HCEC 1CT (cell line): Measurements from ENCODE around the gene KCTD2.
"Not testable (repeated sequence)": the region's sequence is repeated elsewhere in the genome, so short reads cannot be mapped to it uniquely, and the experiment has no call there.

Source experiments
- DNase-seq: peaks from one replicate; pipeline ENCODE4 v3.0.0-alpha.2; 2017

KCTD2 gene

DNA sequence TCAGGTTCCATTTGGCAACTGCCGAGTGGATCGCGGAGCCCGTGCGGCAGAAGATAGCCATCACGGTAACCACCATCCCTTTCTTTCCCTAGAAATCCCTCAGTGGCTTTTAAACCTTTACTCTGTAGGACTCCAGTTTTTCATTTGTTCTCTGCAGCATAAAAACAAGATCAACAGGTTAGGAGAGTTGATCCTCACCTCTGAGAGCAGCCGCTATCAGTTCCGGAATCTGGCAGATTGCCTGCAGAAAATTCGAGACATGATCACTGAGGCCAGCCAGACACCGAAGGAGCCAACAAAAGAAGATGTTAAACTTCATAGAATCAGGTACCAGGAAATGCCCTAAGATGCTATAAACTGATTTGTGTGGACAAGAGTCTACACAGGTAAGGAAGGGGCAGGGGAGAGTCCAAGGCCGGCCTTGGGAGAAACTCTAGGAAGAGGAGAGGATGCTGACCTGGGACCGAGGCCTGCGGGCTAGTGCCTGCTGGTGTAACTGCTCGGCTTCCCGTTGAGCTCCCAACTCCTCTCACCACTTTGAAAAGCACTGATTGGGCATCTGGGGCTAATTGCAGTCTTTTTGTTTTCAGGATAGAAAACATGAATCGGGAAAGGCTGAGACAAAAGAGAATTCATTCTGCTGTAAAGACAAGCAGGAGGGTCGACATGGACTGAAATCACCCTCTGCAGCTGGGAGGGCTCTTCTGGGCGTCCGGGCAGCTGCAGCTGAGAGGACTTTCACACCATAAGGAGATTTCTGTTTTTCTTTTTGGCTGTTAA, 26.5 kb upstream of the KCTD2 start:
- no peak for DNase-seq

DNA sequence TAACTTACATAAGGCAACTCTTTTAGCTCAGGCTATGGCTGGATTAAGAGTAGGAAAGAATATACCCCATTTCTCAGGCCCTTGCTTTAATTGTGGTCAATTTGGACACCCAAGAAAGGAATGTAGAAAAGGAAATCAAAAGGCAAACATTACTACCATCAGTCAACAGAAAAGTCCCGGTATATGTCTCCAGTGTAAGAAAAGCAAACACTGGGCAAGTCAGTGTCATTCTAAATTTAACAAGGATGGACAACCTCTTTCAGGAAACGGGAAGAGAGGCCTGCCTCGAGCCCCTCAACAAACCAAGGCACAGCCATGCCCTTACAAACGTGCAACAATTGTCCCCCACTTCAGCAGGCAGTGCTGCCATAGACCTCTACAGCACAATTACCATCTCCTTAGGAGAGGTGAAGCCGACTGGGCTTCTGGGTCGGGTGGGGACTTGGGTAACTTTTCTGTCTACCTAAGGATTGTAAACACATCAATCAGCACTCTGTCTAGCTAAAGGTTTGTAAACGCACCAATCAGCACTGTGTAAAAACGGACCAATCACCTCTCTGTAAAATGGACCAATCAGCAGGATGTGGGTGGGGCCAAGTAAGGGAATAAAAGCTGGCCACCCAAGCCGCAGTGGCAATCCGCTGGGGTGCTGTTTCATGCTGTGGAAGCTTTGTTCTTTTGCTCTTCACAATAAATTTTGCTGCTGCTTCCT, 22.2 kb upstream of the KCTD2 start:
- no peak for DNase-seq

DNA sequence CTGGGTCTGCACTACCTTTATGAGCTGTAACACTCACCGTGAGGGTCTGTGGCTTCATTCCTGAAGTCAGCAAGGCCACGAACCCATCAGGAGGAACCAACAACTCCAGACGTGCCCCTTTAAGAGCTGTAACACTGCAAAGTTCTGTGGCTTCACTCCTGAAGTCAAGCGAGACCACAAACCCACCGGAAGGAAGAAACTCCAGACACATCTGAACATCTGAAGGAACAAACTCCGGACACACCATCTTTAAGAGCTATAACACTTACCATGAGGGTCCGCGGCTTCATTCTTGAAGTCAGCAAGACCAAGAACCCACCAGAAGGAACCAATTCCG, 21.7 kb upstream of the KCTD2 start:
- not testable (repeated sequence) for DNase-seq

DNA sequence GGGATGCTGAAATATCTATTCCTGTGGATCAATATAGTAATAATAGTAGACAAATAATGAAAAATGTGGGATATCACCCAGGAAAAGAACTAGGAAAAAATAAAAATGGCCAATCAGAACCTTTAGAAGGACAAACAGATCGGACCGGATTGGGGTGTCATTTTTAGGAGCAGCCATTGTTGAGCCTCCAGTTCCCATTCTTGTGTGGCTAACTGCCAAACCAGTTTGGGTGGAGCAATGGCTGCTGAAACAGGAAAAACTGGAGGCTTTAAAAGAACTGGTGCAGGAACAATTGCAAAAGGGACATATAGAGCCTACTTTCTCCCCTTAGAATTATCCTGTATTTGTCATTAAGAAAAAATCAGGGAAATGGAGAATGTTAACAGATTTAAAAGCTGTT, 20.4 kb upstream of the KCTD2 start:
- DNase-seq = not testable (repeated sequence)

DNA sequence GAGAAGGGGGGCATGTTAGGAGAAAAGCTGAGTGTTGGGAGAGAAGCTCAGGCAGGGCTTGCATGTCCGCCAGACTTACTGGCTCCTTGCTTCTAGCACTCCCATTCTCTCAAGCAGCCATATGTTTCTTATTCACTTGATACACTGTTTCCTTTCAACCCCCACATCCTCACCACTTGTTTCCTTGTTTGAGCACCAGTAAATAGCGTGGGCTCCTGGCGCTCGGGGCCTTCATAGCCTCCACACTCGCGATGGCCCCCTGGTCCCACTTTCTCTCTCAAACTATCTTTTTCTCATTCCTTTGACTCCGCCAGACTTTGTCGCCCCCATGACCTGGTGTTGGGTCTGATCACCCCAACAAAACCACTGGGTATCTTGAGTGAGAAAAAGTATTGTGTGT, 16.9 kb upstream of the KCTD2 start:
- no peak for DNase-seq

DNA sequence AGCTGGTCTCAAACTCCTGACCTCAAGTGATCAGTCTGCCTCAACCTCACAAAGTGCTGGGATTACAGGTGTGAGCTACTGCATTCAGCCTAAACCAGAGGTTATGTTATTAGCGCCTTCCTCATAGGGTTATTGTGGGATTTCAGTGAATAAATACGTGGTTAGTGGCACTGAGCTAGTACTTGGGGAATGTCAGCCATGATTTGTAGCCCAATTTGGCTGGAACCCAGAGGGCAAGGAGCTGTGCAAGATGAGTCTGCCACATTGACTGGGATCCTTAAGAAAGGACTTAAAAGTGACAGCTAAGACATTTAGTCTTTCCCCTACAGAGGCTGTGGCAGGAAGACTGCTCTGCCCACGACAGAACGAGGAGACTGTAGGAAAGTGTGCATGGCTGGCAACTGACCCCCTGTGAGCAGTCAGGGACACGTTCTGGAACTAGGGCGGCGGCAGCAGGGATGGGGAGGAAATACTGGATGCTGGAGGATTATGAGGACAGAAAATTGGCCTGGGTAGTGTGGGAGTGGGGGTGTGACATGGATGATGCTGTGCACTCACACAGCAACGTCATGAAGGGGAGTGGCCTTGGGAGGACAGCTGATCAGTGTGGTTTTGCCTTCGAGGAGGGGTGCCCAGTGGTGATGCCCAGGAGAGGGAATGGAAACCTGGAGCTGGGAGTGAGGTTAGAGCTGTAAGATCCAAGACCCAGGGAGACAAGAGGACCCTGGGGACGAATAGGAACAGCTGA, 14.9 kb upstream of the KCTD2 start:
- DNase-seq = peak; percentile 79

DNA sequence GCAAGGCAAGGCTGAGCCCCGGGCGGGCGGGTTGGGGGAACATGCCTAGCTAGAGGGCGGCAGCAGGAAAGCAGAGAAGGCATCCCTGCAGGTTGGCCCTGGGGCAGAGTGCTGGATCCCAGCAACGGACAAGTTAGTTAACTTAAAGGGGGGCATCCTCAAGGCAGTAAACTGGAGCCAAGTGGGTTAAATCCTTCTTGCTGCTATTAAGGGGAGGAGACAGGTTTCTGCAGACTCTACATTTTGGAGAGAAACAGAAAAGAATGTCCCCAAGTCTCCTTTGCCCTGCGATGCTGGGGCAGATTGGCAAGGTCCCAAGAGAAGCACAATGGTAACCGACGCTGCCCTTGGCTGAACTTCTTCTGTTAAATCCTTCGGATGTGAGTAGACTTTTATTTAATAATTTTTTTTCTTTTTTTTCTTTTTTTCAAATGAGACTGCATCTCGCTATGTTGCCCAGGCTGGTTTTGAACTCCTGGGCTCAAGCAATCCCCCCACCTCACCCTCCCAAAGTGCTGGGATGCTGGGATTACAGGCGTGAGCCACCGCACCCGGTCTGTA, 14.2 kb upstream of the KCTD2 start:
- no peak for DNase-seq

DNA sequence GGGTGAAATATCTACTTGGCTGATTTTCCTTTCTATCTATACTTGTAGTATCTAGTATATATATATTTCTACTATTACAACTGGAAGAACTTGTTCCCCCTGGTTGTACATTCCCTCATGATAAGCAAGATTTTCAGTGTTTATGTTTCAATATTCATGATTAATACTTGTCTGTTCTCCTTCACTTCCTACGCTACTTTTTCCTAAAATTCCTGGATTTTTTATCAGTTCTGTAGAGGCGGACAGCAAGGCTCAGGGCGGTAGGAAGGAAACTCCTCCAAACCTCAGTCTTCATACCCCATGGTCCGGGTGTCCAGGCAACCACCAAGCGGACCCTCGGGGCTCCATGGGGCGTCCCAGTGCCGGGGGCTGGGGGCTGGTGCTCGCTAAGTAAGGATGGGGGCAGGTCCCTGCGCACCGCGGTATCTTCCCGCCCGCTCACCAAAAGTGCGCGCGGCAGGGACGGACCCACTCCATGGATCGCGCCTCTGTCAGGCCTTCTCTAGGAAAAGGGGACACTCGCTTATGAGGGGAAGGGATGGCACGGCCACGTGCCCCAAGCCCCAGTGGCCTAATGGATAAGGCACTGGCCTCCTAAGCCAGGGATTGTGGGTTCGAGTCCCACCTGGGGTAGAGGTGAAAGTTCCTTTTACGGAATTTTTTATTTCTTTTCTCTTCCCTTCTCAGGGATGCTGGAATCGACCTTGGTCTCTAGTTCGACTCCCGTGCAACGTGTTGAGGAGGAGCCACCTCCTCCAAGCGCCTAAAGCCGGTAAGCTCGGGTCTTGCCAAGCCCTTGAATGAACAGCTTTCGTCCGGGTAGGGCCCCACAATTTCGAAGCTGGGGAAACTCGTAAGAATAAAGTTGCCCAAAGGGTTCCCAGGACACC, 13.4 kb upstream of the KCTD2 start:
- DNase-seq = peak; percentile 83

DNA sequence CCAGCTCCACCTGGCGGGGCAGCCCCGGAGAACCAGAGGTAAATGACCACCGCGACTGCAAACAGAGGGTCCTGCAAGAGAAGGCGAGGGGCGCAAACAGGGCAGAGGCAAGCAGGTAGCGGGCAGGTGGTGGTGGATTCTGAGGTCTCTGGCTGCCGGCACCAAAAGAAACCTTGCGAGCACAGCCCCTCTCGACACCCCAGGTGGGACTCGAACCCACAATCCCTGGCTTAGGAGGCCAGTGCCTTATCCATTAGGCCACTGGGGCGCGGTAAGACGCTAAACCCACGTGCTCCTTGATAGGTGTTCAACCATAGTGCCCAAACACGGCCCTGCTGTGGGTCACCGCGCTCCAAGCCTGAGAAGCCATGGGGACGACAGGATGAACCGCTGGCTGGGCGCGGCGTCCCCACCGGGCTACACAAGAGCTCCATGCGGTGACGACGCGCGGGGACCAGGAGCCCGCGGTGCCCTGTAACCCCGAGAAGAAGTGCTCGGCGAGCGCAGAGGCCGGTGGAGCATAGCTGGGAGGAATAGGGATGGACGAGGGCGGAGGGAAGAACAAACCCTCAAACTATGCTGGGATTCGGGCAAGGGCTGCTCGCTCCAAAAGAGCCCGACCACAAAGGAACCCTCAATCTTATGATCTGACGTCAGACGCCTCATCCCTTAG, 12.7 kb upstream of the KCTD2 start:
- DNase-seq = peak; percentile 80

DNA sequence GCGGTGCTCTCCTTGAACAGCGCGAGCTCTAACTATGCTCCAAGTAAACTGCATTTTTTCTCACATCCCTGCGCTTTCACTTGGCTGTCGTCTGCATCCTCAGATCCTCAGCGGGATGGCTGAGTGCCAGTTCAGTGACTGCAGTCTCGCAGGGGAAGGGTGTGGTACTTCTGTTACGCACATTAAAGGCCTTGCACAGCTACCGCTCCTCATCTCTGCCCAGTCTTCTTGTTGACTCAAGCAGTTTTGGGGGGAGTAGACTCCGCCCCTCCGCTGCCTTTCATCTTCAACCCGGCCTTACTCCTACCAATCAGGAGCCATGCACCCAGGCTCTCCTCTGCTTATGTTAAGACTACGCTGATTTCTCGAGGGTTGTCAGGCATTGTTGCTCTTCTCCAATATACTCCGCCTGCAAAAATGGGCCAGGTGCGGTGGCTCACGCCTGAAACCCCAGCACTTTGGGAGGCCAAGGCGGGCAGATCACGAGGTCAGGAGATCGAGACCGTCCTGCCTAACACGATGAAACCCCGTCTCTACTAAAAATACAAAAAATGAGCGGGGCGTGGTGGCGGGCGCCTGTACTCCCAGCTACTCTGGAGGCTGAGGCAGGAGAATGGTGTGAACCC, 10.3 kb upstream of the KCTD2 start:
- DNase-seq = peak; percentile 13

DNA sequence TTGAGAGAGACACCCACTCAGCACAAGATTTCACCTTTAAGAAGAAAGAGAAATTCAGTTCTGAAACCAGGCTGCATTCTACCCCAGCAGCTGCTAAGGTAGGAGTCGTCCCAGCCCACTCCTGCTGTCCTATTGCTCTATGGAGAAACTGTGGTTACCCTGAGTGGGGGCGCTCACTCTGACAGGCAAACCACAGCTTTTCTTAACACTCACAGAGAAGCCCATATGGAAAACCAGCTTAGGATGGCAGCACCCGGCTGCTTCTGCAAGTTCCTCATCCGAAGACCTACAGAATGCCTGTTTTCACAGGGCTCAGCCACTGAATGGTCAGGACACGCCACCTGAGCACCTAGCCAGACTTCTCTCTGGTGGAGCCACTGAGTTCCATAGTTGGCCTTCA, 7.8 kb upstream of the KCTD2 start:
- no peak for DNase-seq

DNA sequence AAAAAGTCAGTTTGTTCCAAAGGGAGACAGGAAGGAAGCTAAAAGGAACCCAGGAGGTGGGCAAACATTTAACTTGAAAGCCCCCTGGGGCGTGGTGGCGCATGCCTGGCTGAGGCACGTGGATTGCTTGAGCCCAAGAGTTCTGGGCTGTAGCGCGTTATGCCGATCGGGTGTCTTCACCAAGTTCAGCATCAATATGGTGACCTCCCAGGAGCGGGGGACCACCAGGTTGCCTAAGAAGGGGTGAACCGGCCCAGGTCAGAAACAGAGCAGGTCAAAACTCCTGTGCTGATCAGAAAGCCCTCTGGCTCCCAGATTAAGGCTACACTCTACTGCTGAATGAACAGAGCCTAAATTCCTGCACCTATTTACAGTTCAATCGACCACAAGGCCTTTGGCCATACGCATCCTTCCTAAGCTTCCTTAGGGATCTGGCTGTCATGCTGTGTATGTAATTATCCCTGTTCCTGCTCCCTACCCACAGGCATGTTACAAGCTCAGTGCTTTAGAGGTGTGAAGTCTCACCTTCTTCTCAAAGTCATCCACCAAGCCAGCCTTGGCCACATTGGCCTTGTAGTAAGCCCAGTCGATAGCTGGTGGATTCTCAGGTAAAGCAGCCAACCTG, 5.3 kb upstream of the KCTD2 start:
- DNase-seq = no peak

DNA sequence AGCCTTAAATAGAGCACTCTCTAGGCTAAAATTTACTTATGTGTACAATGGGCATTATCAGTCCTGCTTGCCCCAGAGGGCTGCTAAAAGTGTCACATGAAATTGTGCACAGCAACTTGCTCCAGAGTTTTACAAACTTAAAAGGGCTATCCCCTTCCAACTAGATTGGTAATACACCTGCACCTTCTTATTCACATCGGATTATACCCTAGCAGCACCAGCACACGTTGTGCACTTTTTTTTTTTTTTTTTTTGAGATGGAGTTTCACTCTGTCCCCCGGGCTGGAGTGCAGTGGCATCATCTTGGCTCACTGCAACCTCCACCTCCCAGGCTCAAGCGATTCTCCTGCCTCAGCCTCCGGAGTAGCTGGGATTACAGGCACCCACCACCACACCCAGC, 3.2 kb upstream of the KCTD2 start:
- DNase-seq = not testable (repeated sequence)

DNA sequence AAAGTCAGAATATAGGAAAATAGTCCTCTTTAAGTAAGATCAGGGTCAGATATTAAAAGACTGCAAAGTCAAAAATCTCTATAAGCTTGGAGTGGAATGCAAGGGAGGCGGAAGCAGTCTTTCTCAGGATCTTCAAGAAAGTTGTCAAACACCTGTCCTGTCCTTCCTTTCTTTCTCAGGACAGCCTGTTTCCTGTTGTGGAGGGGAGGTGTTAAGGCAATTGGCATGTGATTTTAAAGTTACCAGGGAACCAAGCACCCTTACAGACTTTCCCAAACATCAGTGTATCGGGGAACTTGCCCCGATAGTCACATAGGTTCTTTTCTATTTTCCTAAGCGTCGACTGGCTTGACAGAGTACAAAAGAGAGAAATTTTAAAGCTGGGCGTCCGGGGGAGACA, 2.3 kb upstream of the KCTD2 start:
- no peak for DNase-seq

DNA sequence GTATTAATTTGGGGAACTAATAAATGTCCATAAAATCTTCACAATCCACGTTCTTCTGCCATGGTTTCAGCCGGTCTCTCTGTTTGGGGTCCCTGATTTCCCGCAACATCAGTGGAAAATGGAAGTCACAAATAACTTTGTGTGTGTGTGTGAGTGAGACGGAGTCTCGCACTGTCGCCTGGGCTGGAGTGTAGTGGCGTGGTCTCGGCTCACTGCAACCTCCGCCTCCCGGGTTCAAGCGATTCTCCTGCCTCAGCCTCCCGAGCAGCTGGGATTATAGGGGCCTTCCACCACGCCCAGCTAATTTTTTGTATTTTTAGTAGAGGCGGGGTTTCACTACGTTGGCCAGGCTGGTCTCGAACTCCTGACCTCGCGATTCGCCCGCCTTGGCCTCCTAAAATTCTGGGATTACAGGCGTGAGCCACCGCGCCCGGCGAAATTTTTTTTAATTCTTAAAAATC, 1.0 kb upstream of the KCTD2 start:
- not testable (repeated sequence) for DNase-seq

DNA sequence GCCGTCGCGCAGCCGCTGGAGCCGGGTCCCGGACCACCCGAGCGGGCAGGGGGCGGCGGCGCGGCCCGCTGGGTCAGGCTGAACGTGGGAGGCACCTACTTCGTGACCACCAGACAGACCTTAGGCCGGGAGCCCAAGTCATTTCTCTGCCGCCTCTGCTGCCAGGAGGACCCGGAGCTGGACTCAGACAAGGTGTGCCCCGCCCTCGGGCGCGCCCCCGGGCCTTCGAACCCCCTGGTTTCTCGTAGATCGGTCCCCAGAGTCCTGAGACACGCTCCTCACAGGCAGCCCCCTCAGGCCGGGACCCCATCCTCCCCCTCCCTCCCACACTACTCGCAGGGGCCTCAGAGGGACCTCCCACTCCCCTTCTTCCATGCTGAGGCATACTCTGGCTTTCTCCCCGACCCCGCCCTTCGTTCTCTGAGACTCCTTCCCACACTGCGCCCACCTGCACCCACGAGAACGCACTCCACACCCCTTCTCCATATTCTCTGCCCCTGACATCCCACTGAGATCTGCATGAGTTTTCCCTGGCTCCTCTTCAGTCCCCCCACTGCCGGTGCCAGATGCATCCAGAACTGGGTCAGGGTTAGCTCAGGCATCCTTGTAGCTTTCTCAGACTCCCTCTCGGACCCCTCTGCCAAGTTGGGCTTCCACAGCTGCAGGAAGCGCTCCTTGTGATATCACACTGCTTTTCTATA, 523 bp downstream of the KCTD2 start:
- no peak for DNase-seq

DNA sequence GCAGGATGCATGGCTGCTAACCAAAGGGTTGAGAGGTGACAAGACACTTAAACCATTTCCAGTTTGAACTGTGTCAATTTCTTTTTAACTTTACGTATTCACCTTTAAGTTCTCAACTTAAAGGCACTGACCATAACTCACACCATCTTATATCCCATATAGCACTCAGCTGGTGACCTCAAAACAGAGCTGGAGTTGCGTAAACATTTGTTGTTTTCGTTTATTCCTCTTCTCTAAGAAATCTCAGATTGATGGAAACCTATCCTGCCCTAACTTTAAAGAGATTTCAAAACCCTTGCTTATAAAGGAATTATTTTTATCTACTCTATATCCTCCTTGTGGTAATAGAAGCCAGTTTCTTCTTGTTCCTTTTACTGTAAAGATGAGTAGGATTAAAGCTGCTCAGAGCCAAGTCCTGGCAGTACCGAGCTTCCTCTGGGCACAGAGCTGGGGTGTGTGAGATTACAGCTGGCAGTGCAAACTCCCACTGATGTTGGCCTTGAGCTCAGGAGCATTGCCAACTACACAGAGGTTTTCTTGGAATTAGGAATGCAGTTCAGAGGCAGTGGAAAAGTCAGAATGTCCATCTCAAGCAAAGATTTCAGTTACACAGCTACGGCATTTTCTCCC, 1.3 kb downstream of the KCTD2 start:
- DNase-seq = no peak

DNA sequence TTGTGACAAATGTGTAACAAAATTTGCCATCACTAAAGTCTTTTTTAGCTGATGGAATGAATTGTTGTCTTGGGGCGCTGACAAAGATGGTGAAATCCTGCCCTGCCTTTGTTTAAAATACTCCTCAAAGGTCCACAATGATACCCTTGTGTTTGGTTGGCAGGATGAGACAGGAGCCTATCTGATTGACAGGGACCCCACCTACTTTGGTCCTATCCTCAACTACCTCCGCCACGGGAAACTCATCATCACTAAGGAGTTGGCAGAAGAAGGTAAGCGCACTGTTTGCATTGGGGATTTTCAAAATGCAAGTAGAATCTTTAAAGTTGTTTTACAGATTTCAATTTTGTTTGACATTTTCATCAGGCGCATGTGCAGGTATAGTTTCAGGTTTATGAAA, 2.0 kb downstream of the KCTD2 start:
- no peak for DNase-seq

DNA sequence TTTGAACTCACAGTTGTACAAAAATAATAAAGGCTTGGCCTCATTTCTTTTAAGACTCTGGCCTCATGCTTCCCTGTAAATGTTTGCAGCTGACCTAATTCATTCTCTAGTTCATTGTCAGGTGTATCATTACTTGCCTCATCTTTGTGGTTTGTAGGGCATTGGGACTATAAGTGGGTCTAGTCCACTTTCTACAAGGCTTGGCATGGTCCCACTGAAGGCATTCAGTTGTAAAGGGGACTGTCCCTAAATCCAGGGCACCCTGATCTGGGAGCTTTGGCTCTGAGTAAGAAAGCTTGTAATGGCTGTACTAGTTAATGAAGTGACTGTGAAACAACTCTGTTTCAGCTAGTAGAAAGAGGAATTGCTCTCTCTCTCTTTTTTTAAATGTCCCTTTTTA, 2.7 kb downstream of the KCTD2 start:
- DNase-seq = no peak

DNA sequence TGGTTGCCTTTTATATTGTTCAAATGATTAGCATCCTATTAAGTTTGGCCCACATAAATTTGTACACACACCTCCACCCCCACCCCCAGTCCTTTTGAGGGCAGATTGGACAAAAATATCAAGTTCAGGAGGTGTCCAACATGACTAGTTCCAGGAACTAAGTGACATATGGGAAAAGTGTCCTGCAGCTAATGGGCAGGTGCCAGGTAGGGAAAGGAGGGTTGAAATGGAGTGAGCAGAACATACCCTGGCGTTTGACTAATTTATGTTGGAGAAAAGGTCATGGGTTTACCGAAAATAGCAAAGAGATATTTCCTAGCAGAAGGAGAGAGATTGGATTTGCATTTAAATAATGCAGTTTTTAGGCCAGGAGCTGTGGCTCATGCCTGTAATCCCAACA, 4.9 kb downstream of the KCTD2 start:
- no peak for DNase-seq
